GM10266 (cell line): ENCODE measurements around the gene RBM15.
A peak's percentile ranks its signal among the peaks of the same experiment; 100 is the strongest.

Experiments used
- DNase-seq: peaks from one replicate; pipeline ENCODE4 v3.0.0; 2012; ENCODE audit errors: extremely low spot score
- TF ChIP-seq, protein P1 (sequence below): IDR thresholded peaks from 2 replicates; pipeline ENCODE4 v1.5.1; 2012; ENCODE audit warnings: mild to moderate bottlenecking, low read depth; ENCODE audit not compliant: control insufficient read depth, insufficient read depth; ENCODE audit errors: missing control alignments

RBM15 gene

GRCh38 chr1:110337704-110338308 is 1.4 kb upstream of the RBM15 start:
- TF ChIP-seq, protein P1, sequence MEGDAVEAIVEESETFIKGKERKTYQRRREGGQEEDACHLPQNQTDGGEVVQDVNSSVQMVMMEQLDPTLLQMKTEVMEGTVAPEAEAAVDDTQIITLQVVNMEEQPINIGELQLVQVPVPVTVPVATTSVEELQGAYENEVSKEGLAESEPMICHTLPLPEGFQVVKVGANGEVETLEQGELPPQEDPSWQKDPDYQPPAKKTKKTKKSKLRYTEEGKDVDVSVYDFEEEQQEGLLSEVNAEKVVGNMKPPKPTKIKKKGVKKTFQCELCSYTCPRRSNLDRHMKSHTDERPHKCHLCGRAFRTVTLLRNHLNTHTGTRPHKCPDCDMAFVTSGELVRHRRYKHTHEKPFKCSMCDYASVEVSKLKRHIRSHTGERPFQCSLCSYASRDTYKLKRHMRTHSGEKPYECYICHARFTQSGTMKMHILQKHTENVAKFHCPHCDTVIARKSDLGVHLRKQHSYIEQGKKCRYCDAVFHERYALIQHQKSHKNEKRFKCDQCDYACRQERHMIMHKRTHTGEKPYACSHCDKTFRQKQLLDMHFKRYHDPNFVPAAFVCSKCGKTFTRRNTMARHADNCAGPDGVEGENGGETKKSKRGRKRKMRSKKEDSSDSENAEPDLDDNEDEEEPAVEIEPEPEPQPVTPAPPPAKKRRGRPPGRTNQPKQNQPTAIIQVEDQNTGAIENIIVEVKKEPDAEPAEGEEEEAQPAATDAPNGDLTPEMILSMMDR, result no peak

DNA sequence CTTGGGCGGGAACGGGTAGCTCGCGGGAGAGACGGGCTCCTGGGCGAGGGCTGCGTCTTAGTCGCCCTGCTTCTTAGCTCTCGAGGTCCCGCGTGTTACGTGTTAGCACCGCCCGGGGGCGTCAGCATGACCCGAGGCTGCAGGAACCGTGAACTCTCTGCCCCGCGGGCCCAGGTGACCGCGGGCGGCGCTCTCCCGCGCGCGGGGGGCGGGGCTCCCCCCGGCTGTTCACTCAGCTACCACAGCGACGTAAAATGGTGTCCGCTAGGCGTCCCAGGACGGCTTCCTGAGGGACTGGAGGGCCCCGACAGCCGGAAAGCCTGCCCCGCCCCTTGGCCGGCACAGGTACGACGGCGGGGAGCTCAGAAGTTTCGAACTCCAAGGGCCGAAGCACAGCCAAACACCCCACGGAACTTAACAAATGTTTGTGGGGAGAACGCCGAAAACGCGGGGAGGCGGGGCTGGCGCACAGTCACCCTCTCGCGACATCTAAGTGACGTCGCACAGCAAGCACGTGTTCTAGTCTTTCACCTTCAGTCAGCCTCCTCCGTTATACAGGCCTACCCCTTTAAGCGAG is 780 bp upstream of the RBM15 start:
- peak; percentile 95 for DNase-seq
- TF ChIP-seq, protein P1, result peak; percentile 58

More at GRCh38 chr1:110337704-110338308, 1.4 kb upstream of the RBM15 start:
- peak; percentile 23 for DNase-seq

DNA sequence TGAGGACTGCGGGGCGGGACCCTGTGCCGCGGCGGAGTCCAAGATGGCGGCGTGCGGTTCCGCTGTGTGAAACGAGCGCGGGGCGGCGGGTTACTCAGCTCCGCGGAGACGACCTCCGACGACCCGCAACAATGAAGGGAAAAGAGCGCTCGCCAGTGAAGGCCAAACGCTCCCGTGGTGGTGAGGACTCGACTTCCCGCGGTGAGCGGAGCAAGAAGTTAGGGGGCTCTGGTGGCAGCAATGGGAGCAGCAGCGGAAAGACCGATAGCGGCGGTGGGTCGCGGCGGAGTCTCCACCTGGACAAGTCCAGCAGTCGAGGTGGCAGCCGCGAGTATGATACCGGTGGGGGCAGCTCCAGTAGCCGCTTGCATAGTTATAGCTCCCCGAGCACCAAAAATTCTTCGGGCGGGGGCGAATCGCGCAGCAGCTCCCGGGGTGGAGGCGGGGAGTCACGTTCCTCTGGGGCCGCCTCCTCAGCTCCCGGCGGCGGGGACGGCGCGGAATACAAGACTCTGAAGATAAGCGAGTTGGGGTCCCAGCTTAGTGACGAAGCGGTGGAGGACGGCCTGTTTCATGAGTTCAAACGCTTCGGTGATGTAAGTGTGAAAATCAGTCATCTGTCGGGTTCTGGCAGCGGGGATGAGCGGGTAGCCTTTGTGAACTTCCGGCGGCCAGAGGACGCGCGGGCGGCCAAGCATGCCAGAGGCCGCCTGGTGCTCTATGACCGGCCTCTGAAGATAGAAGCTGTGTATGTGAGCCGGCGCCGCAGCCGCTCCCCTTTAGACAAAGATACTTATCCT is 430 bp downstream of the RBM15 start:
- TF ChIP-seq, protein P1, result no peak

GRCh38 chr1:110340207-110340468 is 961 bp downstream of the RBM15 start:
- TF ChIP-seq, protein P1, result no peak
- DNase-seq, result no peak

More for the DNA sequence above, 430 bp downstream of the RBM15 start:
- peak; percentile 35 for DNase-seq

DNA sequence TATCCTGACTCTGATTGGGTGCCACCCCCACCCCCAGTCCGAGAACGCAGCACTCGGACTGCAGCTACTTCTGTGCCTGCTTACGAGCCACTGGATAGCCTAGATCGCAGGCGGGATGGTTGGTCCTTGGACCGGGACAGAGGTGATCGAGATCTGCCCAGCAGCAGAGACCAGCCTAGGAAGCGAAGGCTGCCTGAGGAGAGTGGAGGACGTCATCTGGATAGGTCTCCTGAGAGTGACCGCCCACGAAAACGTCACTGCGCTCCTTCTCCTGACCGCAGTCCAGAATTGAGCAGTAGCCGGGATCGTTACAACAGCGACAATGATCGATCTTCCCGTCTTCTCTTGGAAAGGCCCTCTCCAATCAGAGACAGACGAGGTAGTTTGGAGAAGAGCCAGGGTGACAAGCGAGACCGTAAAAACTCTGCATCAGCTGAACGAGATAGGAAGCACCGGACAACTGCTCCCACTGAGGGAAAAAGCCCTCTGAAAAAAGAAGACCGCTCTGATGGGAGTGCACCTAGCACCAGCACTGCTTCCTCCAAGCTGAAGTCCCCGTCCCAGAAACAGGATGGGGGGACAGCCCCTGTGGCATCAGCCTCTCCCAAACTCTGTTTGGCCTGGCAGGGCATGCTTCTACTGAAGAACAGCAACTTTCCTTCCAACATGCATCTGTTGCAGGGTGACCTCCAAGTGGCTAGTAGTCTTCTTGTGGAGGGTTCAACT is 2.1 kb downstream of the RBM15 start:
- TF ChIP-seq, protein P1, result no peak
- no peak for DNase-seq

DNA sequence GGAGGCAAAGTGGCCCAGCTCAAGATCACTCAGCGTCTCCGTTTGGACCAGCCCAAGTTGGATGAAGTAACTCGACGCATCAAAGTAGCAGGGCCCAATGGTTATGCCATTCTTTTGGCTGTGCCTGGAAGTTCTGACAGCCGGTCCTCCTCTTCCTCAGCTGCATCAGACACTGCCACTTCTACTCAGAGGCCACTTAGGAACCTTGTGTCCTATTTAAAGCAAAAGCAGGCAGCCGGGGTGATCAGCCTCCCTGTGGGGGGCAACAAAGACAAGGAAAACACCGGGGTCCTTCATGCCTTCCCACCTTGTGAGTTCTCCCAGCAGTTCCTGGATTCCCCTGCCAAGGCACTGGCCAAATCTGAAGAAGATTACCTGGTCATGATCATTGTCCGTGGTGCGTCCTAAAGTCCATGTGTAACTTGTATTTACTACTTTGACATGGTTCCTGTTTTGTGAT is 2.7 kb downstream of the RBM15 start:
- no peak for DNase-seq
- TF ChIP-seq, protein P1, result no peak
